HG03064 (cell line): ENCODE results near the gene ELMO2.

ENCODE experiments used
- ATAC-seq: cut with Tn5 transposase; IDR thresholded peaks from one replicate; pipeline ENCODE4 v1.9.1; 2021; ENCODE audit warnings: low read depth; ENCODE audit not compliant: unreplicated experiment

Gene ELMO2

GRCh38 chr20:46353500-46354206 lies 52.8 kb downstream of the ELMO2 start:
- no peak for ATAC-seq

GRCh38 chr20:46352370-46352938 lies 54.0 kb downstream of the ELMO2 start:
- ATAC-seq, result no peak

- no peak for ATAC-seq
Observed at GRCh38 chr20:46351357-46352058, 54.9 kb downstream of the ELMO2 start.

- no peak for ATAC-seq
Observed at GRCh38 chr20:46350986-46351267, 55.5 kb downstream of the ELMO2 start.

DNA sequence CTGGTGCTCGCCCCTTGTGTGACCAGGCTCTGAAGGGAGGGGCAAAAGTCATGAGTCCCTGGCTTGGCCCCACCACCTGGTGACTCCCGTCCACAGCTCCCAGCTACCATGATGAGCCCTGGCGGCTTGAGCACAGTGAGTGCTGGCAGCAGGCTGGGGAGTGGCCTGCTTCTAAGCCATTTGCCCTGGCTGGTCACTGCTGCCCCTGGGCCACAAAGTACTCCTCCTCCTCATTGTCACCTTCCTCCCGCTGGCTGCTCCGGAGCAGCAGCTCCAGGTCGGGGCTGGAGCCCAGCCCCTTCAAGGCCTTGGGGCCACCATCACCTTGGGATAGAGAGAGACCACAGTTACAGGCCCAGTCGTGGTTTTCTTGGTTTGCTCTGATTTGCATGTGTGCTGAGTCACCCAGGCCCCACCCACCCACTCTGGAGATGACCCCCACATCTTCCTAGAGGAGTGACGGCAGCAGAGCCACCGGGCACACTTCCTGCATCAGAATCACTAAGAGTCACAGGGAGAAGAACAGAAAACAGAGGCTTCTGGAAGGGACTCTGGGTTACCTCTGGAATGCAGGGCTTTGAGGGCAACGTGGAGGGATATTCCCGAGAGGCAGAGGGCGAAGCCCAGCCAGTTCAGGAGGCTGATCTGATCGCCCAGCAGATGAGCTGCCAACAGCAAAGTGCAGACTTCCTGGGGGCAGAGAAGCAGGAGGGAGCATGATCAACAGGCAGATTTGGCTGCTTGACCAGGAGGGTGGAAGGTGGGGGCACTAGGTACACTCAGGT lies 56.0 kb downstream of the ELMO2 start:
- ATAC-seq, result no peak

- no peak for ATAC-seq
Observed at GRCh38 chr20:46349742-46350056, 56.7 kb downstream of the ELMO2 start.

DNA sequence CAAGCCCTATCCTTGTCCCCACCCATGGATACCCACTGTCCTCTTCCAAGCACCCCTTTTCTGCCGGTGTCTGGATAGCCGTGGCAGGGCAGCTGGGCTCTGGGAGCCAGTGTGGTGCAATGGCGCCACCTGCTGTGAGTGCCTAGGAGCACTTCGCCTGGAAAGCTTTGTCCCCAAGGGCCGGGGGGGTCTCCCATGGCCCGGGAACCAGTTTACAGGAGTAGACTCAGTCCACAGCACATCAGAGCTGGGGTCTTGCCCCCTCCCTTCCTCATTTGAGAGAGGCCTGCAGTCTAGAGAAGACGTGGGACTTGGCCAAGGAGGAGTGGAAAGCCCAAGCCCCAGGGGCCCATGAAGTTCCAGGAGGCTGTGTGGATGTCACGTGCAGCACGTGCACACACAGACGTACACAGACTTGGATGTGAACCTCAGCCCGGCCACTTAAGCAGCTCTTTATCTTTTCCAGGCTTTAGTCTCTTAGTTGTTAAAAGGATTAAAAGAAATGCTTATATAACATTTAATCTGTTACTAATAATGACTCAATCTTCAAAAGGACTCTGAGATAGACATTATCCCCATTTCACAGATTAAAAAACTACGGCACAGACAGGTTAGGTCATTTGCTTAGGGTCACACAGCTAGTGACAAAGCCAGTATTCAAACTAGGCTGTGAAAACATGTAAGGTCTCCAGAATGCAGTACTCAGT lies 57.2 kb downstream of the ELMO2 start:
- no peak for ATAC-seq

GRCh38 chr20:46347841-46348803 lies 58.3 kb downstream of the ELMO2 start:
- ATAC-seq, result no peak

- ATAC-seq, result no peak
Observed at GRCh38 chr20:46346770-46347169, 59.6 kb downstream of the ELMO2 start.

GRCh38 chr20:46344488-46345162 lies 61.8 kb downstream of the ELMO2 start:
- no peak for ATAC-seq

- ATAC-seq, result no peak
Observed at GRCh38 chr20:46343975-46344357, 62.4 kb downstream of the ELMO2 start.

- ATAC-seq, result no peak
Observed at GRCh38 chr20:46343348-46343974, 63.0 kb downstream of the ELMO2 start.

DNA sequence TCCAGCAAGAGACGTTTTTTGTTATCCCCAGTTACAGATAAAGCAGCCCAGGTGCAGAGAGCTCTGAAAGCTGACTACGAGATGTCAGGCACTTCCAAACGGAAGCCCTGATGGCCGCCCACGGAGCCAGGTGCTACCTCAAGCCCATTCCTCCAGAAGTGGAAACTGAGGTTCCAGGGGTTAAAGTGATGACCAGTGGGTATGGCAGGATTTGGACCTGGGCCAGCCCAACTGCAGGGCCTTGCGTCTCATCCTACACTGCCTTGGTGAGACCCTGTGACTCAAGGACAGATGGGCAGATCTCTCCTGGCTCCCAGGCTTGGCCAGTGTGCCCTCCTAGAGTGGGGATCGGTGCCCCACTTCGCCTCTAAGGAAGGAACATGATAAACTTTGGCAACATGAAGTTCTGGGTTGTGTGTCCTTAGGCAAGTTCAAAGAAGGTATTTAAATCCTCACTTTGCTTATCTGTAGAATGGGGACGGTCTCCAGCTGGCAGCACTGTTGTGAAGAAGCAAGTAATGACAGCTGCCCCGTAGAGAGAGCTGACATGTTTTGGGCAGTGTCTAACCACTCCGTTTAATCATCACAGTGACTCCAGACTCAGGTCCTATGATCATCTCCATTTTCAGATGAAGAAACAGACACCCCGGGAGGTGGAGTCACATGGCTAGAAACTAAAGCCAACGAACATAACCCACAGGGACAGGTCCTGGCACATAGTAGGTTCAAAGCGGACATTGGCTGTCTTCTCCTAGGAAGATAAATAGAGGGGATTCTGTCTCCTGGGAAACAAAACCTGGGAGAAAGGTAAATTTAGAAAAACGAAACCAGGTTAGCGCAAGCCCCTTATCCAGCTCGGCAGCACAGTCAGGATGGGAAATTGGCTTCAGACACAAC lies 63.7 kb downstream of the ELMO2 start:
- ATAC-seq, result no peak

- ATAC-seq, result no peak
Observed at GRCh38 chr20:46342010-46342378, 64.4 kb downstream of the ELMO2 start.

DNA sequence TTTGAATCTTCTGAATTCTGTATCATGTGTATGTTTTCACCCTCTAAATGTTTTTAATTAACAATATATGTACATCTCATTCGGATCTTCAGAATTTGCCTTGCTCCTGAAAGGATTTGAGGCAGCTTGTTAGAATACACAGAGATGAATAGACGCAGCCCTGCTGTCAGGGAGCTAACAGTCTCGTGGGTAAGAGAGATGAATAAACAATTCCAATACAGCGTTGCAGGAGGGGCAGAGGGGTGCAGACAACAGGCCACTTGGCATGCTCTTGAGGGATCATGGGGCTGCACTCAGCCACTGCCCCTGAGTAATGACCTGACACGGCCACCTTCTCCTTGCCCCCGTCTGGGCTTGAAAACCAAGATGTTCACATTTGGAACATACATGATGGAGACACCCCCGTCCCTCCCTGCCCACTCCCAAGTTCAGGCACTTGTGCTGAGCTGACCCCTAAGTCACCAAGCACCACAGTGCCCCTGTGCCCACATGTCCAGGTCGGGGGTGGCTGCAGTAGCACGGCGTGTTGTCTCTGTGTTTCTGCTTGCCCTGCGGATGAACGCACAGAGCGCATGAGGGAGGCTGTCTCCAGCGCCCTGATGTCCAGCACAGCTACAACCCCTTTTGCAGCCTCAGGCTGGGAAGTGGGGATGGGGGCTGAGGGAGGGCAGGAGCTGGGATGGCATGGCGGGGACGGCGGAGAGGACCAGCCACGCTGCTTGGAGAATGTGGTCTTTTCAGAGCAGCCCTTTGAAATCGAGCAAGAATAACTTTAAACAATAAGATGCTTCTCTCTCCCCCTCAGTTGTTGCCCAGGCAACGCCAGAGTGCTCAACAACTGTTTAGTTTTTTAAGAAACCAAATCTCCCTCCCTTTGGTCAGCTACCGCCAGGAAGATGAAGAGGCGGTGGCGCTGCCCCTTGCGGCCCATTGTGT lies 65.1 kb downstream of the ELMO2 start:
- ATAC-seq, result no peak

DNA sequence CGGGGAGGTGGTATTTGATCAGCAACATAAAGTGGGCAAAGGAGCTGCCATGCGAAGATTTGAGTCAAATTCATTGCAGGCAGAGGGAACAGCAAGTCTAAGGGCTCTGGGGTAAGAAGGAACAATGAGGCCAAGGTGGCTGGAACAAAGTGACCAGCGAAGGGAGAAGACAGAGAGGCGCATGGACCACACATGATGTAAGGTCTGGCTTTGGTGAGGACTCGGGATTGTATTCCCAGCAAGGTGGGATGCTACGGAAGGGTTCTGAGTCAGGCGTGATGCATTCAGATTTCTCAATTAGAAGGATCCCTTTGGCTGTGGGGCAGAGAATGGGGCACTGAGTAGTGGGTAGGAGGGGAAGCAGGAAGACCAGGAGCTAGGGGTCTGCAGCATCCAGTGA lies 67.4 kb downstream of the ELMO2 start:
- ATAC-seq, result no peak

DNA sequence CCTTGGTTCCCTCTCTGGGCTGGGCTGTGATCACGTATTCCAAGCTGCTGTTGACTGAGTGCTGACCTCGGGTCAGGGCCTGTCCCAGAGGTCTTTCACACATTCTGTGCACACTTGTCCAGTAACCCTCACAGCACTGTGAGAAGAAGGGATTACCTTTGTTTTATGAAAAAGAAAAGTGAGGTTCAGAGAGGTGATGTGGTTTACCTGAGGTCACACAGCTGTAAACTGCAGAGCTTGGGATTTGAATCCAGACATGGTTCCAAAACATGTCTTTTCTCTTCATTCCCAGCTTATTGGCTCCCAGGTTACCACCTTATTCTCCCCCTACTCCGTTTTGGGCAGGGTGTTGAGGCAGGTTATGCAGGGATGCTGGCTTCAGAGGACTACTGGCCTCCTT lies 69.7 kb downstream of the ELMO2 start:
- no peak for ATAC-seq
